Measurements from ENCODE around the gene PNLDC1. TPM values are rescaled to one million over a fixed set of nuclear protein-coding genes. Genes with fewer than 3 reads are reported as not detected.

The PNLDC1 gene
- total and polyA plus RNA-seq, 2 of the 4 experiments (the other 2 are of a cell fraction), result not detected

DNA sequence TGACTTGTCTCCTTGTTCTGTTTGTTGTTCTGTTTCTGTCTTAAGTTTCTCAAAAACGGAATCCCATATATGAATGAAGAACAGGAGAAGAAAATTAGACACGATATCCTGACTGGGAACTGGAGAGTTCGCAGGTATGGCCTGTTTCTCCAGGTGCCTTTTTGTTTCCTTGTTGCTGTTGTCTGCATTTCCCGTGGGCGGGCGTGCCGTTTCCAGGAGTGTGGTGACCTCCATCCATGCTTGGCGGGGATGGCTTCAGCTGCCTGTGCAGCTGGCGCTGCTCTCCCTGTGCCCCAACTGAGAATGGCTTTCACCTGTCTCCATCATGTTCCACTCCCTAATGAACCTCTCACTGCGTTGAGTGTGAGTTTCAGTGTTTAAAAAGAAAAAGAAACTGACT lies 4.4 kb downstream of the PNLDC1 start:
- H4K91ac ChIP-seq (ENCODE audit: insufficient read depth, low read depth, low read length), result no peak overlapping the region
- ChIA-PET POLR2A (ENCODE audit: unreplicated experiment) (no interaction called here), CTCF (no interaction called here)
- no peak overlapping the region for H3K14ac ChIP-seq (replicated peaks; ENCODE audit: low read depth, low read length)
- H3K27ac ChIP-seq (ENCODE audit: insufficient read depth, low read length), result no peak overlapping the region
- no peak overlapping the region for H3K4ac ChIP-seq (ENCODE audit: low read depth, low read length)
- no peak overlapping the region for H2BK120ac ChIP-seq (ENCODE audit: low read depth, low read length)
- no peaks in the 10 kb centered on the region for H3K27me3 ChIP-seq (ENCODE audit: control insufficient read depth, insufficient read depth, low read length)
- H3K4me1 ChIP-seq (ENCODE audit: control insufficient read depth, insufficient read depth, low read length), result no peaks in the 10 kb centered on the region; the same call in 1 of the 2 replicates
- in situ Hi-C loops (cut with MboI; ENCODE audit: low sequenced_read_pairs) (loop anchor here (25.0 kb wide), 1 partner anchor 617 kb away; no protein-coding TSS in a partner anchor), dilution Hi-C loops (cut with HindIII; ENCODE audit: low sequenced_read_pairs, unreplicated experiment) (no loop called here), intact Hi-C loops (cut with micrococcal nuclease) (no loop called here)
- H2BK20ac ChIP-seq (ENCODE audit: low read depth, low read length), result no peak overlapping the region
- no peaks in the 10 kb centered on the region for H3K9me3 ChIP-seq (ENCODE audit: control insufficient read depth, insufficient read depth, low read length)
- no peak overlapping the region for H3K23ac ChIP-seq (ENCODE audit: low read depth, low read length)
- no peaks in the 10 kb centered on the region for H3K9me1 ChIP-seq (ENCODE audit: insufficient read depth, low read length)
- no TSS peak for BruUV-seq (replicated peaks)
- DNase-seq (no peak), ATAC-seq (ENCODE audit: low read depth) (no peak)
- H3K79me1 ChIP-seq (ENCODE audit: low read depth in 1 of 2, low read length in 2 of 2), result no peaks in the 10 kb centered on the region
- H3K4me3 ChIP-seq (ENCODE audit: insufficient read depth, low read depth, low read length), result no peak overlapping the region
- no peak overlapping the region for H2AK5ac ChIP-seq (ENCODE audit: low read depth, low read length)
- no peak overlapping the region for H3K4me2 ChIP-seq (ENCODE audit: low read depth, low read length)
- 75% methylated on average over 3 of the region's 10 CpGs; no CpG with 5 or more reads in 1 of the 2 experiments for WGBS, 2 experiments (ENCODE audit: extremely low coverage in 2 of 2, insufficient read length in 1 of 2)
- H4K20me1 ChIP-seq (ENCODE audit: insufficient read depth, low read length), result no peaks in the 10 kb centered on the region
- peaks cover 4% of the 10 kb centered on the region; the same call in 1 of the 2 replicates for H3K36me3 ChIP-seq (ENCODE audit: control insufficient read depth, insufficient read depth, low read length)
- no peak overlapping the region for H4K8ac ChIP-seq (ENCODE audit: low read depth in 2 of 2, low read length in 2 of 2)
- no peak overlapping the region for H3K18ac ChIP-seq (ENCODE audit: low read depth, low read length)
- H3K56ac ChIP-seq (ENCODE audit: extremely low read depth, insufficient read depth, low read length), result no peak overlapping the region
- H3K9ac ChIP-seq (ENCODE audit: low read depth, low read length), result no peak overlapping the region
- H2AFZ ChIP-seq (replicated peaks; ENCODE audit: low read length, poor library complexity), result no peak overlapping the region
- TF ChIP-seq, protein P1, sequence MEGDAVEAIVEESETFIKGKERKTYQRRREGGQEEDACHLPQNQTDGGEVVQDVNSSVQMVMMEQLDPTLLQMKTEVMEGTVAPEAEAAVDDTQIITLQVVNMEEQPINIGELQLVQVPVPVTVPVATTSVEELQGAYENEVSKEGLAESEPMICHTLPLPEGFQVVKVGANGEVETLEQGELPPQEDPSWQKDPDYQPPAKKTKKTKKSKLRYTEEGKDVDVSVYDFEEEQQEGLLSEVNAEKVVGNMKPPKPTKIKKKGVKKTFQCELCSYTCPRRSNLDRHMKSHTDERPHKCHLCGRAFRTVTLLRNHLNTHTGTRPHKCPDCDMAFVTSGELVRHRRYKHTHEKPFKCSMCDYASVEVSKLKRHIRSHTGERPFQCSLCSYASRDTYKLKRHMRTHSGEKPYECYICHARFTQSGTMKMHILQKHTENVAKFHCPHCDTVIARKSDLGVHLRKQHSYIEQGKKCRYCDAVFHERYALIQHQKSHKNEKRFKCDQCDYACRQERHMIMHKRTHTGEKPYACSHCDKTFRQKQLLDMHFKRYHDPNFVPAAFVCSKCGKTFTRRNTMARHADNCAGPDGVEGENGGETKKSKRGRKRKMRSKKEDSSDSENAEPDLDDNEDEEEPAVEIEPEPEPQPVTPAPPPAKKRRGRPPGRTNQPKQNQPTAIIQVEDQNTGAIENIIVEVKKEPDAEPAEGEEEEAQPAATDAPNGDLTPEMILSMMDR (conservative IDR thresholded peaks at IDR 0.05; ENCODE audit: low read depth, low read length), result no peak
- TF ChIP-seq MAZ (IDR thresholded peaks at IDR 0.05; ENCODE audit: borderline replicate concordance, low read depth, low read length), result no peak
- TF ChIP-seq RAD21 (IDR thresholded peaks at IDR 0.05; ENCODE audit: low read length), result no peak
- no peak for TF ChIP-seq CHD1 (IDR thresholded peaks at IDR 0.05; ENCODE audit: low read depth, low read length)
- TF ChIP-seq RCOR1 (IDR thresholded peaks at IDR 0.05; ENCODE audit: insufficient replicate concordance, low read length), result no peak
- TF ChIP-seq RFX5 (IDR thresholded peaks at IDR 0.05; ENCODE audit: low read depth, low read length), result no peak
- no peak for TF ChIP-seq POLR2A (IDR thresholded peaks at IDR 0.05; ENCODE audit: low read depth, low read length)
- no peak for TF ChIP-seq FOS (IDR thresholded peaks at IDR 0.05; ENCODE audit: low read depth, low read length)
- TF ChIP-seq, protein P2, sequence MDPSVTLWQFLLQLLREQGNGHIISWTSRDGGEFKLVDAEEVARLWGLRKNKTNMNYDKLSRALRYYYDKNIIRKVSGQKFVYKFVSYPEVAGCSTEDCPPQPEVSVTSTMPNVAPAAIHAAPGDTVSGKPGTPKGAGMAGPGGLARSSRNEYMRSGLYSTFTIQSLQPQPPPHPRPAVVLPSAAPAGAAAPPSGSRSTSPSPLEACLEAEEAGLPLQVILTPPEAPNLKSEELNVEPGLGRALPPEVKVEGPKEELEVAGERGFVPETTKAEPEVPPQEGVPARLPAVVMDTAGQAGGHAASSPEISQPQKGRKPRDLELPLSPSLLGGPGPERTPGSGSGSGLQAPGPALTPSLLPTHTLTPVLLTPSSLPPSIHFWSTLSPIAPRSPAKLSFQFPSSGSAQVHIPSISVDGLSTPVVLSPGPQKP (IDR thresholded peaks at IDR 0.05; ENCODE audit: borderline replicate concordance, low read depth, low read length), result no peak
- TF ChIP-seq, protein P3, sequence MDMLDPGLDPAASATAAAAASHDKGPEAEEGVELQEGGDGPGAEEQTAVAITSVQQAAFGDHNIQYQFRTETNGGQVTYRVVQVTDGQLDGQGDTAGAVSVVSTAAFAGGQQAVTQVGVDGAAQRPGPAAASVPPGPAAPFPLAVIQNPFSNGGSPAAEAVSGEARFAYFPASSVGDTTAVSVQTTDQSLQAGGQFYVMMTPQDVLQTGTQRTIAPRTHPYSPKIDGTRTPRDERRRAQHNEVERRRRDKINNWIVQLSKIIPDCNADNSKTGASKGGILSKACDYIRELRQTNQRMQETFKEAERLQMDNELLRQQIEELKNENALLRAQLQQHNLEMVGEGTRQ (IDR thresholded peaks at IDR 0.05; ENCODE audit: low read depth, low read length), result no peak
- TF ChIP-seq SMC3 (IDR thresholded peaks at IDR 0.05; ENCODE audit: low read depth, low read length), result no peak
- no peak for TF ChIP-seq BHLHE40 (IDR thresholded peaks at IDR 0.05; ENCODE audit: low read depth, low read length)
- no peak for TF ChIP-seq NFE2L2 (IDR thresholded peaks at IDR 0.05; ENCODE audit: low read depth, low read length)
- no peak for TF ChIP-seq MAFK (IDR thresholded peaks at IDR 0.05; ENCODE audit: low read depth, low read length)
- TF ChIP-seq MXI1 (IDR thresholded peaks at IDR 0.05; ENCODE audit: borderline replicate concordance, low read depth, low read length), result no peak
- TF ChIP-seq CEBPB (IDR thresholded peaks at IDR 0.05; ENCODE audit: low read depth, low read length), result no peak
- H4K5ac ChIP-seq (ENCODE audit: low read depth, low read length), result no peak overlapping the region
- H2BK15ac ChIP-seq (ENCODE audit: low read depth, low read length), result no peak overlapping the region
- H2AK9ac ChIP-seq (replicated peaks; ENCODE audit: low read depth, low read length, poor library complexity), result no peak overlapping the region
- no peak overlapping the region for H2BK5ac ChIP-seq (ENCODE audit: low read depth, low read length, poor library complexity, severe bottlenecking)
